ENCODE measurements around the gene AP4E1. TPM values are rescaled to one million over a fixed set of nuclear protein-coding genes. Genes with fewer than 3 reads are reported as not detected.

The AP4E1 gene
- total RNA-seq, result 10 to 100 TPM in 3 of 10 donors, 1 to 10 TPM in 7; 6.5 to 11.1 (median 8.9) TPM
- 1 to 10 TPM; 2.0 to 3.4 TPM for polyA plus RNA-seq
- long read RNA-seq, donor 1, full-length matches to known transcripts, result 1 of 5 reads
- long read RNA-seq, donor 1, partial matches to known transcripts, result 3 of 5 reads
- long read RNA-seq, donor 1, other reads (novel, unspliced or antisense), result 1 of 5 reads
- long read RNA-seq, donor 2, full-length matches to known transcripts, result 3 of 8 reads
- long read RNA-seq, donor 2, partial matches to known transcripts, result 4 of 8 reads
- long read RNA-seq, donor 2, other reads (novel, unspliced or antisense), result 1 of 8 reads
- long read RNA-seq, donor 3, full-length matches to known transcripts, result 1 of 11 reads
- long read RNA-seq, donor 3, partial matches to known transcripts, result 3 of 11 reads
- long read RNA-seq, donor 3, other reads (novel, unspliced or antisense), result 7 of 11 reads

GRCh38 chr15:50908209-50909009, at the start of gene AP4E1:
TSS of gene AP4E1 (plus strand) at chr15:50908683. CDS start at chr15:50908779, 96 bp downstream.
- DNase-seq, result peak; percentile 92 to 93
- Histone ChIP-seq H3K4me3 (peak within 1 kb of the TSS; percentile 75 to 98 (median 89)), H3K27me3 (no peaks in the 10 kb centered on the region), H3K27ac (peak within 1 kb of the TSS; percentile 79 to 97 (median 92)), H3K9me3 (no peaks in the 10 kb centered on the region), H3K4me1 (peaks cover 0 to 43% (median 35%) of the 10 kb centered on the region in 9 donors), H3K36me3 (peaks cover 0 to 40% (median 13%) of the 10 kb centered on the region in 9 donors)
- WGBS, 2 donors, result 0% methylated on average over 99 to 100 of the region's 100 CpGs
- peak; percentile 93 to 98 (median 97) for TF ChIP-seq CTCF (IDR thresholded peaks at IDR 0.05)
- intact Hi-C loops (cut with DNase I), result loop anchor here in 3 of 10 donors (5.0 to 10.0 kb wide), 2 partner anchors 224 to 231 kb away; partner anchors contain the start of gene TRPM7 (in 1 of the 3)
- ATAC-seq, result peak; percentile 88 to 96 (median 91)

- 86 to 90% methylated on average over 5 of the region's 5 CpGs for WGBS, 2 donors
- Histone ChIP-seq H3K36me3 (no peaks in the 10 kb centered on the region), H3K27me3 (no peaks in the 10 kb centered on the region), H3K27ac (no peak overlapping the region), H3K4me1 (no peaks in the 10 kb centered on the region), H3K4me3 (no peak overlapping the region), H3K9me3 (no peaks in the 10 kb centered on the region)
- DNase-seq (no peak), ATAC-seq (no peak)
- intact Hi-C loops (cut with DNase I), result loop anchor here in 2 of 10 donors (10.0 kb wide), 2 partner anchors 46 to 66 kb away; no protein-coding TSS in a partner anchor
- TF ChIP-seq CTCF (IDR thresholded peaks at IDR 0.05), result no peak
Measured at GRCh38 chr15:50860824-50861223, 47.7 kb upstream of the AP4E1 start.

GRCh38 chr15:50862553-50862952, 45.9 kb upstream of the AP4E1 start:
- Histone ChIP-seq H3K27me3 (no peaks in the 10 kb centered on the region), H3K4me1 (no peaks in the 10 kb centered on the region), H3K4me3 (no peak overlapping the region), H3K9me3 (no peaks in the 10 kb centered on the region), H3K36me3 (no peaks in the 10 kb centered on the region), H3K27ac (no peak overlapping the region)
- intact Hi-C loops (cut with DNase I), result loop anchor here in 2 of 10 donors (10.0 kb wide), 2 partner anchors 48 to 68 kb away; no protein-coding TSS in a partner anchor
- DNase-seq, result no peak
- ATAC-seq, result no peak
- TF ChIP-seq CTCF (IDR thresholded peaks at IDR 0.05), result no peak

GRCh38 chr15:50864873-50865272, 43.6 kb upstream of the AP4E1 start:
- no peak for TF ChIP-seq CTCF (IDR thresholded peaks at IDR 0.05)
- Histone ChIP-seq H3K36me3 (no peaks in the 10 kb centered on the region), H3K27me3 (no peaks in the 10 kb centered on the region), H3K4me3 (no peak overlapping the region), H3K4me1 (no peaks in the 10 kb centered on the region), H3K27ac (no peak overlapping the region), H3K9me3 (no peaks in the 10 kb centered on the region)
- ATAC-seq (no peak), DNase-seq (no peak)
- 95 to 96% methylated on average over 1 of the region's 1 CpG for WGBS, 2 donors
- intact Hi-C loops (cut with DNase I), result loop anchor here in 2 of 10 donors (10.0 kb wide), 2 partner anchors 50 to 70 kb away; no protein-coding TSS in a partner anchor

All from heart right ventricle (tissue), 16 donors.